PC-9 (cell line): Measurements from ENCODE around the gene GPRIN3. TPM values are rescaled to one million over a fixed set of nuclear protein-coding genes. Genes with fewer than 3 reads are reported as not detected.

Experiments used
- BruUV-seq: library from RNA; stranded (reverse); fragments of 400-500 nt; replicated peaks from 2 replicates; lab custom pipeline; 2021; lab: Mats Ljungman, UMichigan
- CTCF ChIA-PET: fragments of 300-600 bp; sonication (Branson Sonifier 250); formaldehyde crosslinking; loops from one replicate; lab custom pipeline; 2022; ENCODE audit warnings: antibody characterized with exemption; lab: Charles Lee
- POLR2A ChIA-PET: fragments of 300-600 bp; sonication (Branson Sonifier 250); formaldehyde crosslinking; loops from one replicate; lab custom pipeline; 2022; ENCODE audit warnings: antibody characterized with exemption; ENCODE audit not compliant: unreplicated experiment; lab: Charles Lee
- DNase-seq, 2 experiments: peaks; one replicate each; pipeline versions ENCODE4 v3.0.0 to v3.0.0-alpha.2; 2015 to 2022; ENCODE audit warnings: mixed read lengths in 1 of 2
- H2AFZ ChIP-seq: fragments of 200-600 bp; sonication (generic); 2 replicates; pipeline ENCODE4 v1.8.1; 2017; ENCODE audit warnings: antibody characterized with exemption
- H3F3A ChIP-seq: fragments of 200-600 bp; sonication (generic); 2 replicates; pipeline ENCODE4 v1.8.1; 2017; ENCODE audit warnings: antibody characterized with exemption, mild to moderate bottlenecking, low read depth; ENCODE audit not compliant: insufficient read depth
- H3K27ac ChIP-seq: fragments of 200-600 bp; sonication (generic); 2 replicates; pipeline ENCODE4 v1.6.1; 2016; ENCODE audit warnings: mixed run types
- H3K27me3 ChIP-seq: fragments of 200-600 bp; sonication (generic); 2 replicates; pipeline ENCODE4 v1.6.1; 2016; ENCODE audit warnings: low read depth, mixed run types; ENCODE audit not compliant: insufficient read depth
- H3K36me3 ChIP-seq: fragments of 200-600 bp; sonication (generic); 2 replicates; pipeline ENCODE4 v1.6.1; 2016; ENCODE audit warnings: low read depth, mixed run types
- H3K4me1 ChIP-seq: fragments of 200-600 bp; sonication (generic); replicated peaks from 2 replicates; pipeline ENCODE4 v1.6.1; 2016; ENCODE audit warnings: mixed run types; ENCODE audit not compliant: insufficient read depth
- H3K4me2 ChIP-seq: fragments of 200-600 bp; sonication (generic); 2 replicates; pipeline ENCODE4 v1.6.1; 2017; ENCODE audit warnings: mixed run types
- H3K4me3 ChIP-seq: fragments of 200-600 bp; sonication (generic); 2 replicates; pipeline ENCODE4 v1.6.1; 2016; ENCODE audit warnings: mixed run types
- H3K79me2 ChIP-seq: fragments of 200-600 bp; sonication (generic); 2 replicates; pipeline ENCODE4 v1.6.1; 2017; ENCODE audit warnings: low read depth, mixed run types
- H3K9me2 ChIP-seq: fragments of 200-600 bp; sonication (generic); 2 replicates; pipeline ENCODE4 v1.8.1; 2017; ENCODE audit warnings: mild to moderate bottlenecking; ENCODE audit not compliant: insufficient read depth
- H3K9me3 ChIP-seq: fragments of 200-600 bp; sonication (generic); 2 replicates; pipeline ENCODE4 v1.8.1; 2016; ENCODE audit warnings: low read depth; ENCODE audit not compliant: insufficient read depth
- H4K20me1 ChIP-seq: fragments of 200-600 bp; sonication (generic); 2 replicates; pipeline ENCODE4 v1.8.1; 2017; ENCODE audit not compliant: insufficient read depth
- CTCF ChIP-seq: fragments of 200-600 bp; sonication (generic); conservative IDR thresholded peaks from 2 replicates; pipeline ENCODE4 v1.6.1; 2017; ENCODE audit warnings: mixed run types, antibody characterized with exemption, mild to moderate bottlenecking, moderate library complexity
- EZH2 ChIP-seq: fragments of 200-600 bp; sonication (generic); IDR thresholded peaks from 2 replicates; pipeline ENCODE4 v1.8.0; 2017; ENCODE audit warnings: antibody characterized with exemption, low read depth
- intact Hi-C: fragments of 100-400 bp; cut with micrococcal nuclease; formaldehyde crosslinking; loops from one replicate; pipeline ENCODE4 v1.10.0; 2022; ENCODE audit not compliant: unreplicated experiment
- total RNA-seq: library from RNA; stranded (reverse); gene quantifications from 2 replicates; pipeline ENCODE4 v1.2.3, GENCODE V29; 2021

The GPRIN3 gene
- total RNA-seq, 1 experiment from 2014 or later: 0.02 TPM

GRCh38 chr4:89279385-89279784 is 28.2 kb downstream of the GPRIN3 start:
- CTCF ChIA-PET: no interaction called here
- intact Hi-C loops: no loop called here
- Histone ChIP-seq H3K4me2 (no peak overlapping the region), H3K27me3 (no peaks in the 10 kb centered on the region), H3K4me1 (no peaks in the 10 kb centered on the region), H3K4me3 (no peak overlapping the region), H3F3A (no peaks in the 10 kb centered on the region), H3K9me3 (no peaks in the 10 kb centered on the region), H3K79me2 (no peaks in the 10 kb centered on the region), H4K20me1 (no peaks in the 10 kb centered on the region), H3K36me3 (no peaks in the 10 kb centered on the region), H3K9me2 (no peaks in the 10 kb centered on the region), H3K27ac (no peak overlapping the region), H2AFZ (no peak overlapping the region)
- POLR2A ChIA-PET: no interaction called here
- no TSS peak for BruUV-seq
- no peak for TF ChIP-seq EZH2
- no peak for TF ChIP-seq CTCF
- no peak for DNase-seq

DNA sequence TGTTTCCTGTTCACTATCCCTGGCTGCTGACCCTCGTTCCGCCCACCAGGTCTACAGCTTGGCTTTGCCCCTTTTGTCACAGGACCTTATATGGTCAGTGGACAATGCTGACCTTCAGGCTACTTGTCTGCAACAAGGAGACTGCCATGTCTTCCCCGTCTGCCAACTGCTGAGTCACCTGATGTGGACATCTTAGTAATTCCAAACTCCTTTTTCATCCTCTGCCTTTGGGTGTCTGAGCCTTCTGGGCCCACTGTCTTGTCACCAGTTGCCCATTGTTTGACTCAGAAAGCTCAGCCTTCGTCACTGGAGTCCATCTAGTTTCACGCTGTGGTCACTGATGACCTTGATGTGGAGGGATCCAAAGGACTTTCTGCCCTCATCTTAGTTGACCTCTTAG is 30.2 kb downstream of the GPRIN3 start:
- no peak overlapping the region for H3K27ac ChIP-seq
- intact Hi-C loops: no loop called here
- DNase-seq: no peak
- BruUV-seq: no TSS peak
- H3K27me3 ChIP-seq: no peaks in the 10 kb centered on the region
- no peak overlapping the region for H3K4me2 ChIP-seq
- H3K36me3 ChIP-seq: no peaks in the 10 kb centered on the region
- no peaks in the 10 kb centered on the region for H3K9me3 ChIP-seq
- no peak overlapping the region for H2AFZ ChIP-seq
- H3K4me3 ChIP-seq: no peak overlapping the region
- TF ChIP-seq CTCF (no peak), EZH2 (no peak)
- ChIA-PET POLR2A (no interaction called here), CTCF (no interaction called here)
- H3F3A ChIP-seq: no peaks in the 10 kb centered on the region
- no peaks in the 10 kb centered on the region for H4K20me1 ChIP-seq
- H3K4me1 ChIP-seq: no peaks in the 10 kb centered on the region
- H3K79me2 ChIP-seq: no peaks in the 10 kb centered on the region
- H3K9me2 ChIP-seq: no peaks in the 10 kb centered on the region

- Histone ChIP-seq H3K9me2 (no peaks in the 10 kb centered on the region), H3K4me3 (no peak overlapping the region), H3K9me3 (no peaks in the 10 kb centered on the region), H3K79me2 (no peaks in the 10 kb centered on the region), H2AFZ (no peak overlapping the region), H3K36me3 (no peaks in the 10 kb centered on the region), H3K4me1 (no peaks in the 10 kb centered on the region), H3K27ac (no peak overlapping the region), H4K20me1 (no peaks in the 10 kb centered on the region), H3K27me3 (no peaks in the 10 kb centered on the region), H3F3A (no peaks in the 10 kb centered on the region), H3K4me2 (no peak overlapping the region)
- TF ChIP-seq CTCF: no peak
- no peak for TF ChIP-seq EZH2
- CTCF ChIA-PET: no interaction called here
- intact Hi-C loops: no loop called here
- POLR2A ChIA-PET: no interaction called here
- BruUV-seq: no TSS peak
- no peak for DNase-seq
Measured at GRCh38 chr4:89276296-89276695, 31.3 kb downstream of the GPRIN3 start.
